ENCODE measurements around the gene FARP2. TPM values are rescaled to one million over a fixed set of nuclear protein-coding genes. Genes with fewer than 3 reads are reported as not detected.

Gene FARP2
- total RNA-seq, 4 donors from 2014 or later = 42.7 to 229 (median 93.2) TPM

DNA sequence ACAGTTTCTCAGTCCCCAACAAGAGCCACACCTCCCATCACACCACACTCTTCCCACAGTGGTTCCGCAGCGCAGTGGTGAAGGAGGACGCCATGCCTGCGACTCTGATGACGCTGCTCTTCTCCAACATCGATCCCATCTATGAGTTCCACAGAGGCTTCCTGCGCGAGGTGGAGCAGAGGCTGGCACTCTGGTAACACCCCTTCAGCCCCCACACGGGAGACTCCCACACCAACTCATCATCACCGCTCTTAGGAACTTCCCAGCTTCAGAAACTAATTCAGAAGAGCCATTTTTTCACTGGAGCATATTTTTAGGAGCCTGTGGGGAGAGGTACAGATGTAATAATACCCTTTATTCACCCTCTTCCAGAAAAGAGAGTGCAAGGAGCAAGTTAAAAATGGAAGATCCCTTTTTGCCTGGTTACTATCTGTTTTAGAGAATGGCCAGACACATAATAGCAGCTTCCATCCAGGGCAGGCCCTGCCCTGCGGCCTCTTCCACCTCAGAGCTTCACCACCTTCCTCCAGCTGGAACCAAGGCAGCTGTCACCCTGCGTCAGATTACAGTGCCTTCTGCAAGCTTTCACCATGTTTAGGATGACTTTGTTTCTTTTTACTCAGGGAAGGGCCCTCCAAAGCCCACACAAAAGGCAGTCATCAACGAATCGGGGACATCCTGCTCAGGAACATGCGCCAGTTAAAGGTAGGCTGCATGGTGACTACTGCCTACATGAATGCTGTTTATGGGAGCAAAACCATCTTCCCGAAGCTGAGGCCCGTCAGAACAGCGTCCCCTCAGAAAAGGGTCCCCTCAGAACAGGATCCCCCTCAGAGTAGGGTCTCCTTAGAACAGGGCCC is 107.4 kb downstream of the FARP2 start:
- 84 to 88% methylated on average over 18 of the region's 18 CpGs for WGBS, 2 donors

DNA sequence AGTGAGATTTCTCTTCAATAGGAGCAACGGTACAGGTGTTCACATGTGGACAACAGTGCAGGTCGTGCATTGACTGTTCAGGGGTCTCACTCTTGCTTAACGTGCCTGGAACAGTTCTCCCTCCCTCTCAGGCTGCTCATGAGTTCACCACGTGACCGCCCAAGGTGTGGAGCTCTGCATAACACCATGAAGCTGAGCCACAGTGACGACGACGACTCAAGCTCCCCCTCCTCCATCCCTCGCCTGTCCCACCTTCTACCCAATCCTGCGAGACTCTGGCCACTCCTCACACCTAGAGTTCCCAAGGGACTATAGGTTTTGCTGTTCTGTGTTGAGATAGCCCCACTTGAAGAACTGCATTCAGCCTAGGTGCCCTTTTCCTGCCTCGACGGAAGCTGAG is 109.5 kb downstream of the FARP2 start:
- H3K27ac ChIP-seq = no peak overlapping the region
- no peaks in the 10 kb centered on the region for H3K9me3 ChIP-seq
- no peak for DNase-seq (ENCODE audit: low spot score in 2 of 2)
- TF ChIP-seq, protein P1, sequence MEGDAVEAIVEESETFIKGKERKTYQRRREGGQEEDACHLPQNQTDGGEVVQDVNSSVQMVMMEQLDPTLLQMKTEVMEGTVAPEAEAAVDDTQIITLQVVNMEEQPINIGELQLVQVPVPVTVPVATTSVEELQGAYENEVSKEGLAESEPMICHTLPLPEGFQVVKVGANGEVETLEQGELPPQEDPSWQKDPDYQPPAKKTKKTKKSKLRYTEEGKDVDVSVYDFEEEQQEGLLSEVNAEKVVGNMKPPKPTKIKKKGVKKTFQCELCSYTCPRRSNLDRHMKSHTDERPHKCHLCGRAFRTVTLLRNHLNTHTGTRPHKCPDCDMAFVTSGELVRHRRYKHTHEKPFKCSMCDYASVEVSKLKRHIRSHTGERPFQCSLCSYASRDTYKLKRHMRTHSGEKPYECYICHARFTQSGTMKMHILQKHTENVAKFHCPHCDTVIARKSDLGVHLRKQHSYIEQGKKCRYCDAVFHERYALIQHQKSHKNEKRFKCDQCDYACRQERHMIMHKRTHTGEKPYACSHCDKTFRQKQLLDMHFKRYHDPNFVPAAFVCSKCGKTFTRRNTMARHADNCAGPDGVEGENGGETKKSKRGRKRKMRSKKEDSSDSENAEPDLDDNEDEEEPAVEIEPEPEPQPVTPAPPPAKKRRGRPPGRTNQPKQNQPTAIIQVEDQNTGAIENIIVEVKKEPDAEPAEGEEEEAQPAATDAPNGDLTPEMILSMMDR (IDR thresholded peaks at IDR 0.05) = no peak
- TF ChIP-seq POLR2A (IDR thresholded peaks at IDR 0.05) = no peak
- TF ChIP-seq EP300 (IDR thresholded peaks at IDR 0.05) = no peak
- no peak overlapping the region for H3K4me3 ChIP-seq
- H3K27me3 ChIP-seq = no peaks in the 10 kb centered on the region
- H3K4me1 ChIP-seq = no peaks in the 10 kb centered on the region
- 77% methylated on average over 12 of the region's 12 CpGs for WGBS, 2 donors
- H3K36me3 ChIP-seq = peaks cover 0 to 73% (median 4%) of the 10 kb centered on the region in 3 donors

More for the DNA sequence above, 107.4 kb downstream of the FARP2 start:
- TF ChIP-seq EP300 (IDR thresholded peaks at IDR 0.05) (no peak), POLR2A (IDR thresholded peaks at IDR 0.05) (no peak)
- TF ChIP-seq, protein P1 (IDR thresholded peaks at IDR 0.05) = no peak
- DNase-seq (ENCODE audit: low spot score in 2 of 2) = no peak
- Histone ChIP-seq H3K9me3 (no peaks in the 10 kb centered on the region), H3K4me1 (no peaks in the 10 kb centered on the region), H3K27ac (no peak overlapping the region), H3K4me3 (no peak overlapping the region), H3K36me3 (peaks cover 0 to 53% (median 0%) of the 10 kb centered on the region in 3 donors), H3K27me3 (no peaks in the 10 kb centered on the region)

DNA sequence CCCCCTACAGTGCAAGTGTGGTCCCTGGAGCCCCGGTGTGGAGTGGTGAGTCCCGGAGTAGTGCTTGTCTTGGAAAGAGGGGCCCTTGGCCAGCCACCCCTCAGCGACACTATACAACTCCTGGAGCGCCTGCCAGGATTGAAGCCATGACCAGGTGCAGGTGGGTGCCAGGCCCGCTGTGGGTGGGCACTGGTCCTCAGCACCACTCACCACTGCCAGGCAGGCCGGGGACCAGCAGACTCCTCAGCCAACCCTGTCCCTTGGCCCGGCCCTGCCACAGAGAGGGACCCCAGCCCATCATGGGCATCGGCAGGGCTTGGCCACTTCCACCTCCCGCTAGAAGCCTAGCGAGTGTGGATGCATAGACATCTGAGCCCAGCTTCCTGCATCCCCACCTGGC is 110.1 kb downstream of the FARP2 start:
- H3K4me1 ChIP-seq = no peaks in the 10 kb centered on the region
- no peak for TF ChIP-seq POLR2A (IDR thresholded peaks at IDR 0.05)
- TF ChIP-seq EP300 (IDR thresholded peaks at IDR 0.05) = no peak
- TF ChIP-seq, protein P1 (IDR thresholded peaks at IDR 0.05) = no peak
- H3K4me3 ChIP-seq = no peak overlapping the region
- H3K27ac ChIP-seq = no peak overlapping the region
- no peak for DNase-seq (ENCODE audit: low spot score in 2 of 2)
- no peaks in the 10 kb centered on the region for H3K27me3 ChIP-seq
- H3K36me3 ChIP-seq = peaks cover 0 to 80% (median 4%) of the 10 kb centered on the region in 3 donors
- H3K9me3 ChIP-seq = no peaks in the 10 kb centered on the region
- WGBS, 2 donors = 86 to 93% methylated on average over 9 to 10 of the region's 10 CpGs

DNA sequence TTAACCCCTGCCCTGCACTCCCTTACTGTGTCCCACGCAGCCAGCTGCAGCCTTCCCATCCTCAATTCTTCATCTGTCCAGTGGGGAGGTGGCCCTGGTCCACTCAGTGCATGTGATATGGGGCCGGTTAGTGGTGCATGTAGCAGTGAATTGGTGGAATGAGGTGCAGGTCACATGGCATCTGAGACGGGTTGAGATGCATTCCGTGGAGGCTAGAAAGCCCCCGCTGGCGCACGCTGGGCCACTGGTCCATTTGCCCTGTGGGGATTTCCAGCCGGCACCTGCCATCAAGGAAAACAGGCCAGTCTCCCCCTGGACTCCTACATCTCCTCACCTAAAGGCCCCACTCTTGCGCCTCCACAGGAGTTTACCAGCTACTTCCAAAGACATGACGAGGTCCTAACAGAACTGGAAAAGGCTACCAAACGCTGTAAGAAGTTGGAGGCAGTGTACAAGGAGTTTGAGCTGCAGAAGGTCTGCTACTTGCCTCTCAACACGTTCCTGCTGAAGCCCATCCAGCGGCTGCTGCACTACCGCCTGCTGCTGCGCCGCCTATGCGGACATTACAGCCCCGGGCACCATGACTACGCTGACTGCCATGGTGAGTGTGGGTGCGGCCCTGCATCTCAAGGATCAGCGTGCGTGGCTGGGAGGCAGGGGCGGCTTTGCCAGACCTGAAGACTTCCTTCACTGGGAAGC is 111.8 kb downstream of the FARP2 start:
- Histone ChIP-seq H3K27me3 (no peaks in the 10 kb centered on the region), H3K4me3 (no peak overlapping the region), H3K36me3 (peaks cover 0 to 73% (median 4%) of the 10 kb centered on the region in 3 donors), H3K4me1 (no peaks in the 10 kb centered on the region), H3K9me3 (no peaks in the 10 kb centered on the region), H3K27ac (no peak overlapping the region)
- WGBS, 2 donors = 90 to 91% methylated on average over 23 of the region's 23 CpGs
- DNase-seq (ENCODE audit: low spot score in 2 of 2) = no peak
- TF ChIP-seq, protein P1 (IDR thresholded peaks at IDR 0.05) = no peak
- TF ChIP-seq EP300 (IDR thresholded peaks at IDR 0.05) (no peak), POLR2A (IDR thresholded peaks at IDR 0.05) (no peak)

DNA sequence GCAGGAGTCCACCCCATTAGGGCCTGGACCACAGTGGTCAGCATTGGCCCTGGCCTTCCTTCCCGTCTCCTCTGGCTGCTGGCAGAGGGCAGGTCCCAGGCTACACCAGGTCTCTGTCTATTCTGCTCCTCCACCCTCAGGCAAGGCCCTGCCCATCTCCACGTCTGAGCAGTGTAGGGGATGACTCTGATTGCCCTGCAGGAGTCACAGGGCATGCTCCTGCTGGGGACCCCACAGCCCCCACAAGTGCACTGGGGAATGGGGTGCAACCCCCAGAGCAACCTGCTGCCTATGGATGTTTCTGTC is 112.3 kb downstream of the FARP2 start:
- DNase-seq (ENCODE audit: low spot score in 2 of 2) = no peak
- TF ChIP-seq, protein P1 (IDR thresholded peaks at IDR 0.05) = no peak
- TF ChIP-seq POLR2A (IDR thresholded peaks at IDR 0.05) (no peak), EP300 (IDR thresholded peaks at IDR 0.05) (no peak)
- H3K27me3 ChIP-seq = no peaks in the 10 kb centered on the region
- no peak overlapping the region for H3K4me3 ChIP-seq
- no peak overlapping the region for H3K27ac ChIP-seq
- no peaks in the 10 kb centered on the region for H3K9me3 ChIP-seq
- WGBS, 2 donors = 73 to 100% methylated on average over 1 to 2 of the region's 2 CpGs
- H3K4me1 ChIP-seq = no peaks in the 10 kb centered on the region
- peaks cover 0 to 68% (median 4%) of the 10 kb centered on the region in 3 donors for H3K36me3 ChIP-seq
